Bronchial epithelial cell (primary cell): ENCODE results near the gene RAB43. TPM values are rescaled to one million over a fixed set of nuclear protein-coding genes. Genes with fewer than 3 reads are reported as not detected.
"Not testable (repeated sequence)": the region's sequence is repeated elsewhere in the genome, so short reads cannot be mapped to it uniquely, and the experiment has no call there.

Experiments
- DNase-seq: peaks from one replicate; pipeline ENCODE4 v3.0.0-alpha.2; 2010; ENCODE audit warnings: low read depth
- FAIRE-seq: peaks from 2 replicates; lab custom pipeline; 2011; peaks lifted over from hg19 to GRCh38; lab: Jason Lieb, UNC
- H3K27me3 ChIP-seq: 2 replicates; pipeline ENCODE4 v1.5.1; 2011; ENCODE audit warnings: low read length; ENCODE audit not compliant: control insufficient read depth, insufficient read depth
- H3K36me3 ChIP-seq: 2 replicates; pipeline ENCODE4 v1.5.1; 2011; ENCODE audit warnings: low read length; ENCODE audit not compliant: control insufficient read depth, insufficient read depth
- H3K4me3 ChIP-seq: 2 replicates; pipeline ENCODE4 v1.5.1; 2011; ENCODE audit warnings: mild to moderate bottlenecking, low read depth, low read length, control low read depth
- CTCF ChIP-seq: IDR thresholded peaks from 2 replicates; pipeline ENCODE4 v1.5.1; 2011; ENCODE audit warnings: mild to moderate bottlenecking, moderate library complexity, low read length, control low read depth, inconsistent platforms; ENCODE audit not compliant: insufficient read depth, severe bottlenecking
- total RNA-seq: library from RNA; depleted of rRNA; stranded (reverse); fragments of >200 nt; gene quantifications from 2 replicates; pipeline ENCODE4 v1.2.1, GENCODE V29; 2014

Gene RAB43
- 15.0 and 18.6 TPM in 2 replicates for total RNA-seq

DNA sequence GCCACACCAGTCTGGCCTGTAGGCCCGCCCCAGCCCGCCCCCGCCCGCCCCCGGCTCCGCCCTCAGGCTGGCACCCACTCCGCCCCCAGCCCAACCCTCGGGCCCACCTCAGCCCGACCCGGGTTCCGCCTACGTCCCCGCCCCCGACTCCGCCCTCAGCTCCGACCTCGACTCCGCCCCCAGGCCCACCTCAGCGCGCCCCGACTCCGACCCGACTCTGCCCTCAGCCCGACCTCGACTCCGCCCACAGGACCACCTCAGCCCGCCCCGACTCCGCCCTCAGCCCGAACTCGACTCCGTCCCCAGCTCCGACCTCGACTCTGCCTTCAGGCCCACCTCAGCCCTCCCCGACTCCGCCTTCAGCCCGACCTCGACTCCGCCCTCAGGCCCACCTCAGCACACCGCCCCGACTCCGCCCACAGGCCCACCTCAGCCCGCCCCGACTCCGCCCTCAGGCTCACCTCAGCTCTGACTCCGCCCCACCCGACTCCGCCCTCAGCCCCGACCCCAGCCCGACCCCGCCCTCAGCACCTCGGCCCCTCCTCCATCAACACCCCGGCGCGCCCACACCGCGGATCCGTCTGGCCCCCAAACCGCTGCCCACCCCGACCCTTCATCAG lies at the start of gene RAB43:
TSS of gene RAB43 (minus strand) at position 13 of the 620 bp plus-strand sequence. CDS start 315 bp downstream, outside the sequence.
- FAIRE-seq, result no peak
- no peak for TF ChIP-seq CTCF
- Histone ChIP-seq H3K27me3 (no peaks in the 10 kb centered on the region), H3K36me3 (peaks cover 4% of the 10 kb centered on the region), H3K4me3 (peak within 1 kb of the TSS; percentile 69)
- peak; percentile 67 for DNase-seq

GRCh38 chr3:129166579-129167332 lies 45.2 kb upstream of the RAB43 start:
- no peak for FAIRE-seq
- no peak for DNase-seq
- no peak for TF ChIP-seq CTCF
- H3K27me3 ChIP-seq, result no peaks in the 10 kb centered on the region
- no peak overlapping the region for H3K4me3 ChIP-seq
- peaks cover 18% of the 10 kb centered on the region for H3K36me3 ChIP-seq

DNA sequence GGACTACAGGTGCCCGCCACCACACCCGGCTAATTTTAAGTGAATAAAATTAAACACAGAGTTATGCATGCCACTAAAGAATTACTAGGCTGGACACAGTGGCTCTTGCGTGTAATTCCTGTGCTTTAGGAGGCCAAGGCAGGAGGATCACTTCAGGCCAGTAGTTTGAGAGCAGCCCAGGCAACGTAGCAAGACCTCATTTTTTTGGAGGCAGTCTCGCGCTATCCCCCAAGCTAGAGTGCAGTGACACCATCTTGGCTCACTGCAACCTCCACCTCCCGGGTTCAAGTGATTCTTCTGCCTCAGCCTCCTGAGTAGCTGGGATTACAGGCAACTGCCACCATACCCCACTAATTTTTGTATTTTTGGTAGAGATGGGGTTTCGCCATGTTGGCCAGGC lies 44.0 kb upstream of the RAB43 start:
- not testable (repeated sequence) for H3K27me3 ChIP-seq, H3K4me3 ChIP-seq, FAIRE-seq, DNase-seq
- H3K36me3 ChIP-seq, result peaks cover 12% of the 10 kb centered on the region

DNA sequence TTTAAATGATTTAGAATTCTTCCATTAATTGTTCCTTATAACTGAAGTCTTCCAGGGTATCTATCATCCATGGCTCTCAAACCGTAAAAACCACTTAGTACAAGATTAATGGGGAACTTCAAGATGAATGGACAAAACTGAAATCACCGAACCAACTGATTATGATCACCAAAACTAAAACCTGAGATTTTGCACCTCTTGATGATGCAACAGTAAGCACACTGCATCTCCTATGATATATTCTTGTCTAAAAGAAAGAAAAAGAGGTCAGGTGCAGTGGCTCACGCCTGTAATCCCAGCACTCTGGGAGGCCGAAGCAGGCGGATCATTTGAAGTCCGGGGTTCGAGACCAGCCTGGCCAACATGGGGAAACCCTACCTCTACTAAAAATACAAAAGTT lies 42.9 kb upstream of the RAB43 start:
- no peak for TF ChIP-seq CTCF
- Histone ChIP-seq H3K4me3 (no peak overlapping the region), H3K27me3 (no peaks in the 10 kb centered on the region), H3K36me3 (peaks cover 8% of the 10 kb centered on the region)
- no peak for DNase-seq
- no peak for FAIRE-seq

DNA sequence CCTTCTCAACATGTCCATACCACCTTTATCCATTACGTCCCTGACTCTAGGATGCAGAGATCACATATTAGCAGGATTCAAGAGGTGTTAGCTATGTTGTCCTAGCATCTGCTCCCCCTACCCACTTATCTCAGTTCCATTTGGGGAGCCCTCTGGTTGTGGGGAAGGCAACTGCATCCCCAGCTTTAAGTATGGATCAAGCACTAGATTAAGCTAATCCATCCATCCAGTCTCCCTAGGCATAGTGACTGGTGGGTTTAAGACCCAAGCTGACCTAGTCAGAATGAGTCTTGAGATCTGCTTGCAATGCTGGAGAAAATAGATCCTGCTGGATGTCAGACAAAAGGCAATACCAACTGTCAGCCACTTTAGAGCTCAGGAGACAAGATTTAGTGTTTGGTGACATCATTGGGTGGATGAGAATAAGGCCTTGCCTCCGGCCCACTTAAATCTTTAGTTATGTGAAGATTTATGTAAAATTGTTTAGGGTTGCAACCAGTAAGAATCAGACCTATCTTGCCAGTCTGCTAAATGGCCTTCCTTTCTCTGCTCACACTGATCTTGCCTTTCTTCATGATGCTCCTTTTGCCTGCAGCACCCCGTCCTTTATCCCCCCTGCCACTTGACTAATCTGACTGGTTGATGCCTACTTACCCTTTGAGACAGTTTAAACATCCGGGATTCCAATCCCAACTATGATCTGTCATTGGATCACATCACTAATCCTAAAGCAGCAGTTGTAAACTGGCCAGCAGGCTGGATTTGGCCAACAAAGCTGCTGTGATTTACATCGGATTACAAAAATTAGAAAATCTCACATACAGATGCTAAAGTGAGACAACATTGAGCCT lies 41.4 kb upstream of the RAB43 start:
- H3K36me3 ChIP-seq, result peaks cover 8% of the 10 kb centered on the region
- H3K4me3 ChIP-seq, result no peak overlapping the region
- FAIRE-seq (no peak), DNase-seq (no peak)
- peak; percentile 42 for TF ChIP-seq CTCF
- no peaks in the 10 kb centered on the region for H3K27me3 ChIP-seq

DNA sequence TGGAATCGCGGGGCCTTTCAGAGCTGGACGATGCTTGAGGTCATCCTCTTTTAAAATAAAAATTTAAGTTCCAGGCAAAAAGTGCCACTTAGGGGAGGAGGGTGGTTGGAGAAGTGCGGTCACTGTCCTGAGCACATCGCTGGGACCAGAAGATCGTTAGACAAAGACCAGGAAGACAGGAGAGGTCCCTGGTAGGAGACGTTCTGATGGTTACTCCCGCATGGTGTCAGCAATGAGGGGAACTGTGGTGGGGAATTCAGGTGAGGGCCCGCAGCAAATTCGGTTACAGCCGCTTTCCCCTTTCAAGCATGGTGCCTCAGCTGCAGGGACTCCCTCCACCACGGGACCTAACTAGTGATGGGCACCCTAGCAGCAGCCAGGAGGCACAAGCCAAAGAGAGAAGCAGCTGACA lies 40.3 kb upstream of the RAB43 start:
- TF ChIP-seq CTCF, result no peak
- no peak for FAIRE-seq
- Histone ChIP-seq H3K27me3 (no peaks in the 10 kb centered on the region), H3K36me3 (peaks cover 4% of the 10 kb centered on the region), H3K4me3 (peak overlapping the region; percentile 77)
- peak; percentile 38 for DNase-seq
